K562 (cell line): ENCODE measurements around the gene TMIGD1. TPM values are rescaled to one million over a fixed set of nuclear protein-coding genes. Genes with fewer than 3 reads are reported as not detected.

Experiments used
- ATAC-seq: fragments of 200-7000 bp; cut with Tn5 transposase; 3 replicates; pipeline ENCODE4 v1.9.1; 2020; ENCODE audit warnings: moderate library complexity
- BruUV-seq: library from RNA; stranded (reverse); fragments of 400-500 nt; replicated peaks from 2 replicates; lab custom pipeline; 2021; lab: Mats Ljungman, UMichigan
- CTCF ChIA-PET: fragments of 300-600 bp; formaldehyde crosslinking; extraction: SDS; loops from one replicate; lab custom pipeline; 2021; ENCODE audit warnings: low intra/inter-chr PET ratio; lab: Yijun Ruan, JAX
- POLR2A ChIA-PET: fragments of 300-600, 350-650 bp; sonication (Branson Sonifier 250); formaldehyde crosslinking; extraction: SDS; loops from one replicate; lab custom pipeline; 2021; ENCODE audit warnings: antibody characterized with exemption, inconsistent platforms; lab: Yijun Ruan, JAX
- DNase-seq, 4 experiments: peaks; one replicate each; pipeline versions ENCODE4 v3.0.0 to v3.0.0-alpha.2; 2011 to 2018; ENCODE audit warnings: low spot score in 3 of 4, mixed read lengths in 3 of 4; ENCODE audit errors: extremely low read depth in 1 of 4
- FAIRE-seq: peaks from 2 replicates; lab custom pipeline; 2011; peaks lifted over from hg19 to GRCh38; lab: Jason Lieb, UNC
- H2AFZ ChIP-seq: 2 replicates; pipeline ENCODE4 v1.6.0; 2011; ENCODE audit warnings: low read depth, low read length, control low read depth, inconsistent platforms
- H3K27ac ChIP-seq: fragments of 200-600 bp; 3 replicates; pipeline ENCODE4 v1.8.0; 2011; ENCODE audit warnings: low read depth, mild to moderate bottlenecking, control low read depth, inconsistent platforms, low read length, moderate library complexity, mixed read lengths; ENCODE audit errors: extremely low read depth
- H3K27me3 ChIP-seq, 2 experiments: fragments of 300-600 bp in 1 of 2; 2 replicates in 1 of 2; 3 replicates in 1 of 2; pipeline versions ENCODE4 v1.6.0 to v1.8.0; 2011; ENCODE audit warnings: inconsistent platforms in 2 of 2, low read length in 2 of 2, mild to moderate bottlenecking in 1 of 2, mixed read lengths in 1 of 2, moderate library complexity in 1 of 2; ENCODE audit not compliant: control insufficient read depth in 2 of 2, insufficient read depth in 2 of 2
- H3K36me3 ChIP-seq: fragments of 300-600 bp; 3 replicates; pipeline ENCODE4 v1.8.0; 2011; ENCODE audit warnings: mild to moderate bottlenecking, low read length, inconsistent platforms; ENCODE audit not compliant: control insufficient read depth, insufficient read depth
- H3K4me1 ChIP-seq, 2 experiments: fragments of 200-600 bp in 1 of 2; replicated peaks in 1 of 2; 2 replicates in 1 of 2; 3 replicates in 1 of 2; pipeline versions ENCODE4 v1.5.1 to v1.8.0; 2011; ENCODE audit warnings: inconsistent platforms in 2 of 2, low read length in 2 of 2, mild to moderate bottlenecking in 1 of 2, mixed read lengths in 1 of 2, moderate library complexity in 1 of 2; ENCODE audit not compliant: control insufficient read depth in 2 of 2, insufficient read depth in 2 of 2
- H3K4me2 ChIP-seq: 2 replicates; pipeline ENCODE4 v1.6.1; 2011; ENCODE audit warnings: low read length, control low read depth, inconsistent platforms, mixed read lengths; ENCODE audit not compliant: insufficient read depth
- H3K4me3 ChIP-seq: fragments of 200-600 bp; sonication (generic), shearing (Covaris generic); 2 replicates; pipeline ENCODE4 v1.5.1; 2016; ENCODE audit warnings: control low read depth, inconsistent platforms
- H3K79me2 ChIP-seq: fragments of 200-600 bp; 3 replicates; pipeline ENCODE4 v1.8.0; 2011; ENCODE audit warnings: low read length, inconsistent platforms; ENCODE audit not compliant: control insufficient read depth, insufficient read depth
- H3K9ac ChIP-seq, 2 experiments: 2 replicates each; pipeline versions ENCODE4 v1.6.0 to v1.6.1; 2011; ENCODE audit warnings: low read depth in 2 of 2, low read length in 2 of 2, control low read depth in 1 of 2, inconsistent platforms in 1 of 2, mild to moderate bottlenecking in 1 of 2, mixed read lengths in 1 of 2; ENCODE audit not compliant: insufficient read depth in 1 of 2
- H3K9me1 ChIP-seq: one replicate; pipeline ENCODE4 v1.6.0; 2011; ENCODE audit warnings: inconsistent platforms, mild to moderate bottlenecking, low read length, moderate library complexity; ENCODE audit not compliant: control insufficient read depth, insufficient read depth
- H3K9me3 ChIP-seq: replicated peaks from 2 replicates; pipeline ENCODE4 v1.5.1; 2011; ENCODE audit warnings: low read depth, low read length, inconsistent platforms; ENCODE audit not compliant: control insufficient read depth, insufficient read depth
- H4K20me1 ChIP-seq: replicated peaks from 2 replicates; pipeline ENCODE4 v1.6.1; 2011; ENCODE audit warnings: low read length, inconsistent platforms, mixed read lengths; ENCODE audit not compliant: control insufficient read depth, insufficient read depth
- ARNT ChIP-seq, 2 experiments: fragments of 450-650 bp; IDR thresholded peaks; 2 replicates each; pipeline ENCODE4 v1.6.1; 2016; ENCODE audit warnings: mild to moderate bottlenecking in 1 of 2
- ATF1 ChIP-seq, 2 experiments: fragments of 450-650 bp in 1 of 2; IDR thresholded peaks; 2 replicates each; pipeline ENCODE4 v1.6.1; 2016; ENCODE audit warnings: missing compliant biosample characterization in 1 of 2, missing genetic modification characterization in 1 of 2
- BACH1 ChIP-seq: fragments of 200-800 bp; sonication (Bioruptor generic); IDR thresholded peaks from 2 replicates; pipeline ENCODE4 v1.6.1; 2016; ENCODE audit warnings: missing genetic modification characterization, missing compliant biosample characterization
- EP300 ChIP-seq: IDR thresholded peaks from 2 replicates; pipeline ENCODE4 v1.6.1; 2012; ENCODE audit warnings: low read length, improper control_type of control experiment
- ESRRA ChIP-seq: fragments of 450-650 bp; IDR thresholded peaks from 2 replicates; pipeline ENCODE4 v1.6.1; 2014; ENCODE audit warnings: low read depth, mild to moderate bottlenecking, moderate library complexity, borderline replicate concordance
- HDAC6 ChIP-seq: IDR thresholded peaks from 2 replicates; pipeline ENCODE4 v1.6.1; 2012; ENCODE audit warnings: low read depth, mild to moderate bottlenecking, control low read depth, inconsistent platforms, low read length, moderate library complexity
- HDGF ChIP-seq: fragments of 450-650 bp; IDR thresholded peaks from 2 replicates; pipeline ENCODE4 v1.6.1; 2016
- KDM4B ChIP-seq, 2 experiments: fragments of 450-650 bp in 1 of 2; sonication (generic) in 1 of 2; IDR thresholded peaks; 2 replicates each; pipeline ENCODE4 v1.6.1; 2016 to 2017; ENCODE audit warnings: borderline replicate concordance in 2 of 2, antibody characterized with exemption in 1 of 2, low read depth in 1 of 2, mild to moderate bottlenecking in 1 of 2
- MEIS2 ChIP-seq: fragments of 450-650 bp; IDR thresholded peaks from 2 replicates; pipeline ENCODE4 v1.6.1; 2014; ENCODE audit warnings: mild to moderate bottlenecking; ENCODE audit not compliant: partially characterized antibody
- NBN ChIP-seq: fragments of 450-650 bp; IDR thresholded peaks from 2 replicates; pipeline ENCODE4 v1.6.1; 2016; ENCODE audit warnings: low read depth, mild to moderate bottlenecking
- PCBP1 ChIP-seq: fragments of 200-400 bp; formaldehyde crosslinking; IDR thresholded peaks from 2 replicates; pipeline ENCODE4 v1.6.1; 2018; ENCODE audit warnings: mild to moderate bottlenecking, low read depth, low read length; ENCODE audit not compliant: poor library complexity, severe bottlenecking
- PHTF2 ChIP-seq: fragments of 250-450 bp; sonication (Bioruptor Pico); IDR thresholded peaks from 2 replicates; pipeline ENCODE4 v1.5.0; 2021; ENCODE audit warnings: mild to moderate bottlenecking
- SMAD1 ChIP-seq: fragments of 150-350 bp; IDR thresholded peaks from 2 replicates; pipeline ENCODE4 v1.6.1; 2014; ENCODE audit warnings: low read length, low read depth; ENCODE audit not compliant: partially characterized antibody
- SMAD3 ChIP-seq: fragments of 450-650 bp; formaldehyde crosslinking; conservative IDR thresholded peaks from 2 replicates; pipeline ENCODE4 v1.4.0; 2020; ENCODE audit warnings: mild to moderate bottlenecking
- SPI1 ChIP-seq: IDR thresholded peaks from 2 replicates; pipeline ENCODE4 v1.6.1; 2011; ENCODE audit warnings: low read depth, low read length, control low read depth, borderline replicate concordance
- SRSF9 ChIP-seq: fragments of 200-400 bp; formaldehyde crosslinking; IDR thresholded peaks from 2 replicates; pipeline ENCODE4 v1.6.1; 2017; ENCODE audit warnings: low read depth, low read length, borderline replicate concordance
- ZNF217 ChIP-seq: sonication (generic); formaldehyde crosslinking; IDR thresholded peaks from 2 replicates; pipeline ENCODE4 v1.8.0; 2022; ENCODE audit warnings: mild to moderate bottlenecking, missing genetic modification reagents
- ZNF668 ChIP-seq: fragments of 250-450 bp; sonication (Bioruptor Pico); IDR thresholded peaks from 2 replicates; pipeline ENCODE4 v1.8.0; 2022; ENCODE audit warnings: mild to moderate bottlenecking, inconsistent platforms
- ZNF785 ChIP-seq: fragments of 250-450 bp; sonication (Bioruptor Pico); IDR thresholded peaks from 2 replicates; pipeline ENCODE4 v1.4.0; 2020; ENCODE audit warnings: mild to moderate bottlenecking
- WGBS: fragments of 100-300 bp; shearing (Covaris generic); methylation state at CpG from one replicate; pipeline ENCODE4 v1.1.6; 2016; ENCODE audit warnings: low coverage, mixed read lengths; ENCODE audit not compliant: insufficient coverage; ENCODE audit errors: missing lambda C conversion rate; 5-methylcytosine and 5-hydroxymethylcytosine counted together
- in situ Hi-C: fragments of 300-500 bp; cut with MboI; formaldehyde crosslinking; loops from 4 replicates; pipeline ENCODE4 v1.15.0; 2018; ENCODE audit warnings: inconsistent platforms, mixed read lengths
- intact Hi-C: fragments of 100-400 bp; cut with micrococcal nuclease; formaldehyde crosslinking; loops from 2 replicates; pipeline ENCODE4 v1.14.2; 2022
- polyA plus RNA-seq, 8 experiments: library from polyadenylated mRNA; depleted of rRNA in 4 of 8; stranded (reverse) in 5 of 8; unstranded in 3 of 8; fragments of >200 nt; fragmentation: Nextera tagmentation in 2 of 8; fragmentation: Illumina TruSeq in 1 of 8; extraction: Ambion mirVana in 2 of 8; extraction: Trizol in 1 of 8; gene quantifications; 2 replicates each; pipeline versions ENCODE4 v1.2.1 to v1.2.3, GENCODE V29; 2011 to 2014; ENCODE audit warnings: inconsistent platforms in 1 of 8, missing spikeins in 1 of 8
- total RNA-seq, 7 experiments: library from RNA; depleted of rRNA in 6 of 7; stranded (reverse); fragments of >200 nt in 6 of 7; fragmentation: Illumina TruSeq in 2 of 7; extraction: Trizol in 2 of 7; gene quantifications; 2 replicates each; pipeline versions ENCODE4 v1.2.1 to v1.2.3, GENCODE V29; 2011 to 2021; ENCODE audit warnings: low replicate concordance in 1 of 7
- TF ChIP-seq, protein P1 (sequence below), 2 experiments: fragments of 200-800 bp in 1 of 2; sonication (Bioruptor generic) in 1 of 2; sonication (generic) in 1 of 2; formaldehyde crosslinking in 1 of 2; IDR thresholded peaks in 1 of 2; conservative IDR thresholded peaks in 1 of 2; 2 replicates each; pipeline versions ENCODE4 v1.5.0 to v1.6.1; 2016 to 2020; ENCODE audit warnings: missing compliant biosample characterization in 1 of 2, missing genetic modification characterization in 1 of 2, missing genetic modification reagents in 1 of 2
- TF ChIP-seq, protein P2 (sequence below): sonication (generic); formaldehyde crosslinking; IDR thresholded peaks from 2 replicates; pipeline ENCODE4 v1.9.0; 2022; ENCODE audit warnings: mild to moderate bottlenecking, missing genetic modification reagents

TMIGD1 gene
- total and polyA plus RNA-seq, 9 of the 15 experiments (the other 6 are each of a cell fraction or from before 2014, with no cell fraction given), result not detected

DNA sequence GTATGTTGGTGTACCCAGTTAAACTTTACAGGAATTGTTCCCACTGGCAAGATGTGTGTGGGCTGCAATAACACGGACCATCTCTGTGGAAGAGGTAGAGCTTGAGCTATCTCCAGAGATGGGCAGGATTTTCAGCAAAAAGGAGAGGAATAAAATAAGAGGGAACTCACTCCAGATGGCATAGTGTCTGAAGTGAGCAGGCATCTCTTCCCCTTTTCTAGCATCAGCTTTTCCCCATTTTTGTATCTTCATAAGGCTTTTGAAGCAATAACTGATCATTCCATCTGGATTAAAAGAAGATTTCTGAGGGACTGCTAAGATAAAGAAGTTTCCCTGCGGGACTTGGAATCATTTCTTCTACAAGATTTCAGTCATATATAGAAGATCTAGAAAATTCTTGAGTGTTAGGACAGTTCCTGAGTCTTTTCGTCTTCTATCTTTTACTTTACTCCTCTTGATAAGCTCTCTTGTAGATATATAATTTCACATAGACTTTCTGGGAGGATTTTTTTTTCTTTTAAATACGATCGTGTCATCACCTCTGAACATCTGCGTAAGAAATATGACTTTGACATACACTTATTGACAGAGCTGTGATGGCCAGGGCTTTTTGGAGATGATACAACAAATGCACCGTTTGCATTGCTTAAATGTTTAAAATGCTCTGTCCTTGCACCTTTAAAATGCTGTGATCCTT, 46.9 kb upstream of the TMIGD1 start:
- ChIA-PET CTCF (no interaction called here), POLR2A (interaction anchor here (0.7 to 2.6 kb wide), 7 partner anchors 9 to 37 kb away, joined by 3 to 10 read pairs (median 4); no protein-coding TSS in a partner anchor)
- Histone ChIP-seq H3K4me2 (peak overlapping the region; percentile 88), H3K27me3 (no peaks in the 10 kb centered on the region), H3K4me3 (peak overlapping the region; percentile 72), H4K20me1 (peaks cover 6% of the 10 kb centered on the region; the same call in 1 of the 2 replicates), H3K4me1 (peaks cover 21 to 30% of the 10 kb centered on the region in 2 experiments), H2AFZ (no peak overlapping the region), H3K27ac (no peak overlapping the region), H3K9me1 (no peaks in the 10 kb centered on the region), H3K79me2 (peaks cover 34% of the 10 kb centered on the region), H3K36me3 (peaks cover 6% of the 10 kb centered on the region; the same call in 2 of the 3 replicates), H3K9ac (no peak overlapping the region; a peak in 1 of 4 replicates), H3K9me3 (no peaks in the 10 kb centered on the region)
- in situ Hi-C loops, result no loop called here
- DNase-seq (no peak), FAIRE-seq (no peak), ATAC-seq (no peak)
- intact Hi-C loops, result no loop called here
- BruUV-seq, result no TSS peak
- WGBS, result 4% methylated on average over 7 of the region's 7 CpGs
- TF ChIP-seq ZNF217 (CRISPR knock-in tag), result no peak
- no peak for TF ChIP-seq BACH1 (tag)
- no peak for TF ChIP-seq SMAD3 (CRISPR knock-in tag)
- no peak for TF ChIP-seq EP300
- no peak for TF ChIP-seq ZNF668
- no peak for TF ChIP-seq NBN
- no peak for TF ChIP-seq SRSF9
- TF ChIP-seq ATF1 (CRISPR knock-in tag; IDR thresholded peaks at IDR 0.05), result no peak
- no peak for TF ChIP-seq ATF1 (tag; IDR thresholded peaks at IDR 0.05)
- peak; percentile 57; the same call in 1 of the 2 replicates for TF ChIP-seq SPI1
- 0 out of 4 replicates have a peak, but pooled peaks of 1 of the 2 experiments have one; percentile 62 for TF ChIP-seq ARNT (IDR thresholded peaks at IDR 0.05)
- no peak for TF ChIP-seq HDAC6
- TF ChIP-seq ESRRA, result no peak
- TF ChIP-seq PHTF2 (CRISPR knock-in tag), result no peak
- no peak for TF ChIP-seq KDM4B (IDR thresholded peaks at IDR 0.05; ENCODE audit: borderline replicate concordance in 2 of 2, low read depth in 1 of 2)
- no peak for TF ChIP-seq PCBP1
- TF ChIP-seq, protein P1, sequence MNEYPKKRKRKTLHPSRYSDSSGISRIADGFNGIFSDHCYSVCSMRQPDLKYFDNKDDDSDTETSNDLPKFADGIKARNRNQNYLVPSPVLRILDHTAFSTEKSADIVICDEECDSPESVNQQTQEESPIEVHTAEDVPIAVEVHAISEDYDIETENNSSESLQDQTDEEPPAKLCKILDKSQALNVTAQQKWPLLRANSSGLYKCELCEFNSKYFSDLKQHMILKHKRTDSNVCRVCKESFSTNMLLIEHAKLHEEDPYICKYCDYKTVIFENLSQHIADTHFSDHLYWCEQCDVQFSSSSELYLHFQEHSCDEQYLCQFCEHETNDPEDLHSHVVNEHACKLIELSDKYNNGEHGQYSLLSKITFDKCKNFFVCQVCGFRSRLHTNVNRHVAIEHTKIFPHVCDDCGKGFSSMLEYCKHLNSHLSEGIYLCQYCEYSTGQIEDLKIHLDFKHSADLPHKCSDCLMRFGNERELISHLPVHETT (CRISPR knock-in tag; conservative IDR thresholded peaks at IDR 0.05 in 1 of 2, IDR thresholded peaks at IDR 0.05 in 1 of 2), result no peak
- TF ChIP-seq MEIS2, result peak; percentile 75
- no peak for TF ChIP-seq SMAD1
- TF ChIP-seq, protein P2, sequence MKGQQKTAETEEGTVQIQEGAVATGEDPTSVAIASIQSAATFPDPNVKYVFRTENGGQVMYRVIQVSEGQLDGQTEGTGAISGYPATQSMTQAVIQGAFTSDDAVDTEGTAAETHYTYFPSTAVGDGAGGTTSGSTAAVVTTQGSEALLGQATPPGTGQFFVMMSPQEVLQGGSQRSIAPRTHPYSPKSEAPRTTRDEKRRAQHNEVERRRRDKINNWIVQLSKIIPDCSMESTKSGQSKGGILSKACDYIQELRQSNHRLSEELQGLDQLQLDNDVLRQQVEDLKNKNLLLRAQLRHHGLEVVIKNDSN (CRISPR knock-in tag), result no peak
- no peak for TF ChIP-seq ZNF785
- no peak for TF ChIP-seq HDGF
